Ectodermal cell (in vitro differentiated cells): ENCODE data around the gene VIL1.

Source experiments
- H3K27ac ChIP-seq: 2 replicates; pipeline ENCODE4 v1.7.0; 2013; ENCODE audit warnings: mild to moderate bottlenecking, low read depth, low read length; ENCODE audit not compliant: insufficient read depth, poor library complexity, severe bottlenecking
- H3K27me3 ChIP-seq: 2 replicates; pipeline ENCODE4 v1.7.0; 2013; ENCODE audit warnings: mild to moderate bottlenecking, low read length; ENCODE audit not compliant: insufficient read depth, control insufficient read depth, poor library complexity, severe bottlenecking
- H3K36me3 ChIP-seq: one replicate; pipeline ENCODE4 v1.7.0; 2013; ENCODE audit warnings: low read length; ENCODE audit not compliant: control insufficient read depth, insufficient read depth
- H3K4me1 ChIP-seq: one replicate; pipeline ENCODE4 v1.7.0; 2013; ENCODE audit warnings: low read length; ENCODE audit not compliant: control insufficient read depth, insufficient read depth
- H3K4me3 ChIP-seq: 2 replicates; pipeline ENCODE4 v1.7.0; 2013; ENCODE audit warnings: low read depth, low read length, control low read depth; ENCODE audit not compliant: insufficient read depth
- H3K9me3 ChIP-seq: 2 replicates; pipeline ENCODE4 v1.7.0; 2013; ENCODE audit warnings: mild to moderate bottlenecking, low read length, moderate library complexity; ENCODE audit not compliant: control insufficient read depth
- WGBS, 2 experiments: methylation state at CpG; one replicate each; pipeline ENCODE4 v1.1.7; 2013; ENCODE audit warnings: missing lambda C conversion rate in 2 of 2; 5-methylcytosine and 5-hydroxymethylcytosine counted together

The VIL1 gene

GRCh38 chr2:218400167-218400929 lies 18.6 kb upstream of the VIL1 start:
- H3K27ac ChIP-seq = no peak overlapping the region
- H3K27me3 ChIP-seq = peaks cover 35% of the 10 kb centered on the region
- WGBS, 2 experiments = 0 to 1% methylated on average over 54 to 58 of the region's 63 CpGs
- no peaks in the 10 kb centered on the region for H3K9me3 ChIP-seq
- peaks cover 31% of the 10 kb centered on the region for H3K4me1 ChIP-seq
- peak overlapping the region; percentile 68 for H3K4me3 ChIP-seq
- peaks cover 16% of the 10 kb centered on the region for H3K36me3 ChIP-seq

- H3K4me3 ChIP-seq = peak overlapping the region; percentile 68
- peaks cover 39% of the 10 kb centered on the region for H3K4me1 ChIP-seq
- no peaks in the 10 kb centered on the region for H3K9me3 ChIP-seq
- peaks cover 16% of the 10 kb centered on the region for H3K36me3 ChIP-seq
- WGBS, 2 experiments = 49% methylated on average over 22 to 23 of the region's 24 CpGs
- H3K27me3 ChIP-seq = peaks cover 35% of the 10 kb centered on the region
- H3K27ac ChIP-seq = no peak overlapping the region
Measured at GRCh38 chr2:218400930-218401881, 17.7 kb upstream of the VIL1 start.

GRCh38 chr2:218401890-218402289 lies 17.0 kb upstream of the VIL1 start:
- H3K9me3 ChIP-seq = no peaks in the 10 kb centered on the region
- peaks cover 35% of the 10 kb centered on the region for H3K4me1 ChIP-seq
- peaks cover 28% of the 10 kb centered on the region for H3K27me3 ChIP-seq
- 89 to 94% methylated on average over 9 of the region's 9 CpGs for WGBS, 2 experiments
- H3K4me3 ChIP-seq = no peak overlapping the region
- peaks cover 16% of the 10 kb centered on the region for H3K36me3 ChIP-seq
- H3K27ac ChIP-seq = no peak overlapping the region

- 93 to 96% methylated on average over 8 of the region's 8 CpGs for WGBS, 2 experiments
- H3K27me3 ChIP-seq = peaks cover 22% of the 10 kb centered on the region
- no peaks in the 10 kb centered on the region for H3K9me3 ChIP-seq
- peaks cover 32% of the 10 kb centered on the region for H3K4me1 ChIP-seq
- no peak overlapping the region for H3K4me3 ChIP-seq
- peaks cover 16% of the 10 kb centered on the region for H3K36me3 ChIP-seq
- no peak overlapping the region for H3K27ac ChIP-seq
Measured at GRCh38 chr2:218402491-218402901, 16.4 kb upstream of the VIL1 start.

GRCh38 chr2:218402911-218403411 lies 16.0 kb upstream of the VIL1 start:
- Histone ChIP-seq H3K4me3 (no peak overlapping the region), H3K9me3 (no peaks in the 10 kb centered on the region), H3K36me3 (peaks cover 16% of the 10 kb centered on the region), H3K27me3 (peaks cover 17% of the 10 kb centered on the region), H3K4me1 (peaks cover 27% of the 10 kb centered on the region), H3K27ac (no peak overlapping the region)
- 93 to 94% methylated on average over 26 of the region's 26 CpGs for whole genome bisulfite sequencing, 2 experiments

GRCh38 chr2:218403810-218404209 lies 15.1 kb upstream of the VIL1 start:
- no peaks in the 10 kb centered on the region for H3K9me3 ChIP-seq
- no peak overlapping the region for H3K27ac ChIP-seq
- 85 to 92% methylated on average over 7 of the region's 7 CpGs for WGBS, 2 experiments
- no peak overlapping the region for H3K4me3 ChIP-seq
- peaks cover 8% of the 10 kb centered on the region for H3K27me3 ChIP-seq
- peaks cover 16% of the 10 kb centered on the region for H3K36me3 ChIP-seq
- peaks cover 26% of the 10 kb centered on the region for H3K4me1 ChIP-seq

GRCh38 chr2:218404351-218405085 lies 14.4 kb upstream of the VIL1 start:
- H3K36me3 ChIP-seq = peaks cover 16% of the 10 kb centered on the region
- no peak overlapping the region for H3K4me3 ChIP-seq
- no peak overlapping the region for H3K27ac ChIP-seq
- H3K4me1 ChIP-seq = peaks cover 26% of the 10 kb centered on the region
- H3K9me3 ChIP-seq = no peaks in the 10 kb centered on the region
- peaks cover 1% of the 10 kb centered on the region for H3K27me3 ChIP-seq
- WGBS, 2 experiments = 89 to 90% methylated on average over 16 of the region's 16 CpGs

- H3K27ac ChIP-seq = no peak overlapping the region
- H3K36me3 ChIP-seq = peaks cover 16% of the 10 kb centered on the region
- H3K9me3 ChIP-seq = no peaks in the 10 kb centered on the region
- no peaks in the 10 kb centered on the region for H3K27me3 ChIP-seq
- H3K4me3 ChIP-seq = peak overlapping the region; percentile 37
- H3K4me1 ChIP-seq = peaks cover 26% of the 10 kb centered on the region
- 61 to 66% methylated on average over 8 of the region's 8 CpGs for WGBS, 2 experiments
Measured at GRCh38 chr2:218405086-218405745, 13.7 kb upstream of the VIL1 start.

- WGBS, 2 experiments = 3 to 5% methylated on average over 15 of the region's 15 CpGs
- Histone ChIP-seq H3K27ac (peak overlapping the region; percentile 74), H3K4me1 (peaks cover 26% of the 10 kb centered on the region), H3K4me3 (peak overlapping the region; percentile 37), H3K36me3 (peaks cover 16% of the 10 kb centered on the region), H3K27me3 (no peaks in the 10 kb centered on the region), H3K9me3 (no peaks in the 10 kb centered on the region)
Measured at GRCh38 chr2:218405746-218406208, 13.1 kb upstream of the VIL1 start.
